Stimulated activated CD4-positive, alpha-beta T cell treated with anti-CD3 and anti-CD28 coated beads, Interleukin-1b, Interleukin-23, amount 100 ng/mL, for 4 hours (primary cell): ENCODE data around the gene CFAP43.

Experiments used
- DNase-seq, 2 donors: peaks; one replicate each; pipeline ENCODE4 v3.0.0-alpha.2; 2020; ENCODE audit warnings: low read depth in 2 of 2

The CFAP43 gene

GRCh38 chr10:104231784-104232612, at the start of gene CFAP43:
Gene CFAP43, minus strand, starts transcription at chr10:104232364. Its CDS starts 118 bp downstream, at chr10:104232246.
- DNase-seq: peak; percentile 99

- no peak for DNase-seq
These were observed 49.5 kb upstream of the CFAP43 start for GRCh38 chr10:104281694-104282093.

GRCh38 chr10:104279550-104280259, 47.5 kb upstream of the CFAP43 start:
- no peak for DNase-seq

- no peak for DNase-seq
These were observed 45.6 kb upstream of the CFAP43 start for GRCh38 chr10:104277785-104278184.

GRCh38 chr10:104276192-104276591, 44.0 kb upstream of the CFAP43 start:
- no peak for DNase-seq

GRCh38 chr10:104274762-104275721, 42.9 kb upstream of the CFAP43 start:
- peak in 1 of 2 donors; percentile 47 for DNase-seq

- no peak for DNase-seq
These were observed 41.9 kb upstream of the CFAP43 start for GRCh38 chr10:104273899-104274575.

GRCh38 chr10:104273286-104273685, 41.1 kb upstream of the CFAP43 start:
- no peak for DNase-seq

- peak; percentile 93 for DNase-seq
These were observed 36.8 kb upstream of the CFAP43 start, which contains the start of gene GSTO2 for GRCh38 chr10:104268713-104269645. Gene GSTO2, plus strand, starts transcription at chr10:104269184. Its CDS starts 5,732 bp downstream, at chr10:104274916.

GRCh38 chr10:104268405-104268712, 36.2 kb upstream of the CFAP43 start:
- no peak for DNase-seq

- no peak for DNase-seq
These were observed 35.7 kb upstream of the CFAP43 start for GRCh38 chr10:104267721-104268404.

- no peak for DNase-seq
These were observed 32.6 kb upstream of the CFAP43 start for GRCh38 chr10:104264783-104265182.

GRCh38 chr10:104262055-104262454, 29.9 kb upstream of the CFAP43 start:
- DNase-seq: no peak

- DNase-seq: no peak
These were observed 28.6 kb upstream of the CFAP43 start for GRCh38 chr10:104260775-104261115.

GRCh38 chr10:104259999-104260774, 28.0 kb upstream of the CFAP43 start:
- DNase-seq: no peak

GRCh38 chr10:104259456-104259855, 27.3 kb upstream of the CFAP43 start:
- no peak for DNase-seq

- DNase-seq: no peak
These were observed 26.0 kb upstream of the CFAP43 start for GRCh38 chr10:104258209-104258608.

GRCh38 chr10:104257235-104257634, 25.1 kb upstream of the CFAP43 start:
- no peak for DNase-seq
